Measurements from ENCODE around the gene CREBRF. TPM values are rescaled to one million over a fixed set of nuclear protein-coding genes. Genes with fewer than 3 reads are reported as not detected.

CREBRF gene
- total RNA-seq, 4 donors from 2014 or later = 24.3 to 40.6 (median 32.3) TPM

- Histone ChIP-seq H3K9me3 (no peaks in the 10 kb centered on the region), H3K36me3 (peaks cover 0 to 11% (median 5%) of the 10 kb centered on the region in 4 donors), H3K27ac (no peak overlapping the region), H3K27me3 (no peaks in the 10 kb centered on the region), H3K4me1 (no peaks in the 10 kb centered on the region), H3K4me3 (no peak overlapping the region)
- in situ Hi-C loops (cut with MboI; ENCODE audit: low pct_ligation_motif_present in 1 of 4, low pct_unique_long_range_greater_than_20kb in 1 of 4, low sequenced_read_pairs in 3 of 4) = no loop called here
- no peak for DNase-seq
- intact Hi-C loops (cut with DNase I; ENCODE audit: low total_unique reads) = no loop called here
- TF ChIP-seq CTCF (IDR thresholded peaks at IDR 0.05) (no peak), EP300 (IDR thresholded peaks at IDR 0.05; ENCODE audit: low read depth) (no peak), POLR2AphosphoS5 (IDR thresholded peaks at IDR 0.05) (no peak), POLR2A (IDR thresholded peaks at IDR 0.05) (no peak)
- 81 to 83% methylated on average over 3 of the region's 3 CpGs for WGBS, 2 donors (ENCODE audit: low coverage in 1 of 2)
Observed at GRCh38 chr5:173078878-173079277, 22.7 kb downstream of the CREBRF start.

DNA sequence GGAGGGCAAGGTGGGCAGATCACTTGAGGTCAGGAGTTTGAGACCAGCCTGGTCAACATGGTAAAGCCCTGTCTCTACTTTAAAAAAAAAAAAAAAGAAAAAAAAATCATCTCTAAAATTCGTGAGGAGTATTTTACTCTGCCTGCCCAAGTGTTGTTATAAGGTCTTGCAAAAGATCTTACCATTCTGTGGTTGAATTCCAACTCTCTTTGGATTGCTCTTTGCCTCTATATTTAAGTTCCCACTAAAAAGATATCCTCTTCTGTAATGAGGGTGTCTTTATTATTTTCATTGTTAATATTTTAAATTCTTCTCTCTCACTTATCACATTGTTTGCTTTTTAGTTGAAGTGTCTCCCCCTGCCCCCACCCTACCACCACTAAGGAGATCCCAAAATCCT, 33.4 kb downstream of the CREBRF start:
- no peak for DNase-seq
- Histone ChIP-seq H3K27ac (no peak overlapping the region), H3K36me3 (peaks cover 0 to 48% (median 12%) of the 10 kb centered on the region in 4 donors), H3K27me3 (no peaks in the 10 kb centered on the region), H3K9me3 (no peaks in the 10 kb centered on the region), H3K4me3 (no peak overlapping the region), H3K4me1 (peaks cover 0 to 17% (median 10%) of the 10 kb centered on the region in 4 donors)
- in situ Hi-C loops (cut with MboI; ENCODE audit: low pct_ligation_motif_present in 1 of 4, low pct_unique_long_range_greater_than_20kb in 1 of 4, low sequenced_read_pairs in 3 of 4) = no loop called here
- intact Hi-C loops (cut with DNase I; ENCODE audit: low total_unique reads) = no loop called here
- 75 to 80% methylated on average over 1 of the region's 1 CpG for WGBS, 2 donors (ENCODE audit: low coverage in 1 of 2)
- TF ChIP-seq POLR2A (IDR thresholded peaks at IDR 0.05) (no peak), POLR2AphosphoS5 (IDR thresholded peaks at IDR 0.05) (no peak)

GRCh38 chr5:173090639-173091038, 34.5 kb downstream of the CREBRF start:
- intact Hi-C loops (cut with DNase I; ENCODE audit: low total_unique reads) = no loop called here
- in situ Hi-C loops (cut with MboI; ENCODE audit: low pct_ligation_motif_present in 1 of 4, low pct_unique_long_range_greater_than_20kb in 1 of 4, low sequenced_read_pairs in 3 of 4) = no loop called here
- WGBS, 2 donors (ENCODE audit: low coverage in 1 of 2) = 81 to 83% methylated on average over 1 to 2 of the region's 2 CpGs

GRCh38 chr5:173091981-173092380, 35.8 kb downstream of the CREBRF start:
- TF ChIP-seq CTCF (IDR thresholded peaks at IDR 0.05) = no peak
- no peak for TF ChIP-seq EP300 (IDR thresholded peaks at IDR 0.05; ENCODE audit: low read depth)
- TF ChIP-seq POLR2A (IDR thresholded peaks at IDR 0.05) = no peak
- no peak for TF ChIP-seq POLR2AphosphoS5 (IDR thresholded peaks at IDR 0.05)
- Histone ChIP-seq H3K27ac (no peak overlapping the region), H3K4me1 (peaks cover 0 to 23% (median 10%) of the 10 kb centered on the region in 4 donors), H3K4me3 (no peak overlapping the region), H3K36me3 (peaks cover 0 to 32% (median 9%) of the 10 kb centered on the region in 4 donors), H3K9me3 (no peaks in the 10 kb centered on the region), H3K27me3 (no peaks in the 10 kb centered on the region)
- in situ Hi-C loops (cut with MboI; ENCODE audit: low pct_ligation_motif_present in 1 of 4, low pct_unique_long_range_greater_than_20kb in 1 of 4, low sequenced_read_pairs in 3 of 4) (no loop called here), intact Hi-C loops (cut with DNase I; ENCODE audit: low total_unique reads) (no loop called here)
- no peak for DNase-seq
- WGBS, 2 donors (ENCODE audit: low coverage in 1 of 2) = 93 to 94% methylated on average over 2 to 5 of the region's 5 CpGs

More at GRCh38 chr5:173090639-173091038, 34.5 kb downstream of the CREBRF start:
- TF ChIP-seq EP300 (IDR thresholded peaks at IDR 0.05; ENCODE audit: low read depth) = no peak
- TF ChIP-seq POLR2AphosphoS5 (IDR thresholded peaks at IDR 0.05) = no peak
- no peak for TF ChIP-seq POLR2A (IDR thresholded peaks at IDR 0.05)
- TF ChIP-seq CTCF (IDR thresholded peaks at IDR 0.05) = no peak
- Histone ChIP-seq H3K27ac (no peak overlapping the region), H3K36me3 (peaks cover 0 to 45% (median 12%) of the 10 kb centered on the region in 4 donors), H3K9me3 (no peaks in the 10 kb centered on the region), H3K27me3 (no peaks in the 10 kb centered on the region), H3K4me3 (no peak overlapping the region), H3K4me1 (peaks cover 0 to 20% (median 10%) of the 10 kb centered on the region in 4 donors)
- DNase-seq = no peak

DNA sequence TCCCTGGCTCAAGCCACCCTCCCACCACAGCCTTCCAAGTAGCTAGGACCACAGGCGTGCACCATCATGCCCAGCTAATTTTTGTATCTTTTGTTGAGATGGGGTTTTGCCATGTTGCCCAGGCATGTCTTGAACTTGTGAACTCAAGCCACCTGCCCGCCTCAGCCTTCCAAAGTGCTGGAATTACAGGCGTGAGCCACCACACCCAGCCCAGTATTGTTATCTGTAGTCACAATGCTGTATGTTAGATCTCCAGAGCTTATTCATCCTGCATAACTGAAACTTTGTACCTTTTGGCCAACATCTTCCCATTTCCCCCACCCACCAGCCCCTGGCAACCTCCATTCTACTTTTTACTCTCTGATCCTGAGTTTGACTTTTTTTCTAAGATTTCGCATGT, 37.5 kb downstream of the CREBRF start:
- WGBS, 2 donors (ENCODE audit: low coverage in 1 of 2) = 51 to 56% methylated on average over 1 to 4 of the region's 4 CpGs
- no peak for TF ChIP-seq POLR2A (IDR thresholded peaks at IDR 0.05)
- TF ChIP-seq CTCF (IDR thresholded peaks at IDR 0.05) = no peak
- no peak for TF ChIP-seq POLR2AphosphoS5 (IDR thresholded peaks at IDR 0.05)
- TF ChIP-seq EP300 (IDR thresholded peaks at IDR 0.05; ENCODE audit: low read depth) = no peak
- peaks cover 0 to 32% (median 10%) of the 10 kb centered on the region in 4 donors for H3K4me1 ChIP-seq
- in situ Hi-C loops (cut with MboI; ENCODE audit: low pct_ligation_motif_present in 1 of 4, low pct_unique_long_range_greater_than_20kb in 1 of 4, low sequenced_read_pairs in 3 of 4) = no loop called here
- H3K36me3 ChIP-seq = peaks cover 0 to 20% (median 4%) of the 10 kb centered on the region in 4 donors
- H3K27ac ChIP-seq = peak overlapping the region in 2 of 4 donors; percentile 4 to 37
- H3K9me3 ChIP-seq = no peaks in the 10 kb centered on the region
- no peaks in the 10 kb centered on the region for H3K27me3 ChIP-seq
- intact Hi-C loops (cut with DNase I; ENCODE audit: low total_unique reads) = no loop called here
- H3K4me3 ChIP-seq = no peak overlapping the region
- DNase-seq = peak; percentile 25
